ENCODE measurements around the gene SLC25A21. TPM values are rescaled to one million over a fixed set of nuclear protein-coding genes. Genes with fewer than 3 reads are reported as not detected.

SLC25A21 gene
- total RNA-seq, 1 donor from 2014 or later = 6.4 TPM

- Histone ChIP-seq H3K9ac (no peak overlapping the region), H3F3A (ENCODE audit: low read depth) (no peaks in the 10 kb centered on the region), H2AFZ (replicated peaks) (no peak overlapping the region), H3K4me2 (no peak overlapping the region), H3K79me2 (ENCODE audit: low read depth) (no peaks in the 10 kb centered on the region), H3K27ac (no peak overlapping the region), H3K4me3 (no peak overlapping the region), H3K4me1 (peaks cover 26% of the 10 kb centered on the region), H3K36me3 (no peaks in the 10 kb centered on the region), H3K27me3 (no peaks in the 10 kb centered on the region), H4K20me1 (ENCODE audit: low read depth) (no peaks in the 10 kb centered on the region), H3K9me3 (ENCODE audit: low read depth) (no peaks in the 10 kb centered on the region)
- Mint-ChIP-seq H3K27ac (no peak overlapping the region), H3K36me3 (no peaks in the 10 kb centered on the region), H3K4me3 (no peak overlapping the region), H3K4me1 (no peaks in the 10 kb centered on the region), H3K9me3 (no peaks in the 10 kb centered on the region), H3K27me3 (ENCODE audit: insufficient read depth, low read depth) (peaks cover 2% of the 10 kb centered on the region)
- no peak for DNase-seq (ENCODE audit: low spot score)
- TF ChIP-seq EZH2phosphoT487 (IDR thresholded peaks at IDR 0.05) (no peak), EZH2 (IDR thresholded peaks at IDR 0.05) (no peak), CTCF (IDR thresholded peaks at IDR 0.05) (no peak)
Measured at GRCh38 chr14:36855396-36855795, 317.0 kb downstream of the SLC25A21 start.

GRCh38 chr14:36852981-36853691 is 319.3 kb downstream of the SLC25A21 start:
- H3K36me3 Mint-ChIP-seq = no peaks in the 10 kb centered on the region

GRCh38 chr14:36848213-36848612 is 324.2 kb downstream of the SLC25A21 start:
- H3K4me3 Mint-ChIP-seq = no peak overlapping the region
- Histone ChIP-seq H3K27ac (no peak overlapping the region), H3K9me3 (ENCODE audit: low read depth) (no peaks in the 10 kb centered on the region), H3K36me3 (no peaks in the 10 kb centered on the region), H3K79me2 (ENCODE audit: low read depth) (no peaks in the 10 kb centered on the region), H3K27me3 (no peaks in the 10 kb centered on the region), H3K4me2 (no peak overlapping the region), H3K4me3 (no peak overlapping the region), H3K9ac (no peak overlapping the region), H3K4me1 (peaks cover 17% of the 10 kb centered on the region), H4K20me1 (ENCODE audit: low read depth) (no peaks in the 10 kb centered on the region), H2AFZ (replicated peaks) (no peak overlapping the region), H3F3A (ENCODE audit: low read depth) (peaks cover 3% of the 10 kb centered on the region)
- peaks cover 8% of the 10 kb centered on the region for H3K4me1 Mint-ChIP-seq
- DNase-seq (ENCODE audit: low spot score) = no peak
- TF ChIP-seq EZH2 (IDR thresholded peaks at IDR 0.05) (no peak), CTCF (IDR thresholded peaks at IDR 0.05) (no peak), EZH2phosphoT487 (IDR thresholded peaks at IDR 0.05) (no peak)
- no peak overlapping the region for H3K27ac Mint-ChIP-seq
- H3K36me3 Mint-ChIP-seq = no peaks in the 10 kb centered on the region
- peaks cover 4% of the 10 kb centered on the region for H3K27me3 Mint-ChIP-seq (ENCODE audit: insufficient read depth, low read depth)
- H3K9me3 Mint-ChIP-seq = no peaks in the 10 kb centered on the region

More at GRCh38 chr14:36852981-36853691, 319.3 kb downstream of the SLC25A21 start:
- Histone ChIP-seq H3K27me3 (no peaks in the 10 kb centered on the region), H4K20me1 (ENCODE audit: low read depth) (no peaks in the 10 kb centered on the region), H3K79me2 (ENCODE audit: low read depth) (no peaks in the 10 kb centered on the region), H3K9me3 (ENCODE audit: low read depth) (no peaks in the 10 kb centered on the region), H3K4me2 (no peak overlapping the region), H3K4me3 (no peak overlapping the region), H3F3A (ENCODE audit: low read depth) (no peaks in the 10 kb centered on the region), H3K27ac (no peak overlapping the region), H2AFZ (replicated peaks) (no peak overlapping the region), H3K36me3 (no peaks in the 10 kb centered on the region), H3K9ac (no peak overlapping the region), H3K4me1 (peaks cover 26% of the 10 kb centered on the region)
- no peak for TF ChIP-seq EZH2 (IDR thresholded peaks at IDR 0.05)
- TF ChIP-seq EZH2phosphoT487 (IDR thresholded peaks at IDR 0.05) = no peak
- no peak for TF ChIP-seq CTCF (IDR thresholded peaks at IDR 0.05)
- no peak overlapping the region for H3K4me3 Mint-ChIP-seq
- H3K27me3 Mint-ChIP-seq (ENCODE audit: insufficient read depth, low read depth) = no peaks in the 10 kb centered on the region
- DNase-seq (ENCODE audit: low spot score) = no peak
- H3K27ac Mint-ChIP-seq = no peak overlapping the region
- no peaks in the 10 kb centered on the region for H3K9me3 Mint-ChIP-seq
- H3K4me1 Mint-ChIP-seq = no peaks in the 10 kb centered on the region
